ENCODE data around the gene GAL3ST2.

GAL3ST2 gene

DNA sequence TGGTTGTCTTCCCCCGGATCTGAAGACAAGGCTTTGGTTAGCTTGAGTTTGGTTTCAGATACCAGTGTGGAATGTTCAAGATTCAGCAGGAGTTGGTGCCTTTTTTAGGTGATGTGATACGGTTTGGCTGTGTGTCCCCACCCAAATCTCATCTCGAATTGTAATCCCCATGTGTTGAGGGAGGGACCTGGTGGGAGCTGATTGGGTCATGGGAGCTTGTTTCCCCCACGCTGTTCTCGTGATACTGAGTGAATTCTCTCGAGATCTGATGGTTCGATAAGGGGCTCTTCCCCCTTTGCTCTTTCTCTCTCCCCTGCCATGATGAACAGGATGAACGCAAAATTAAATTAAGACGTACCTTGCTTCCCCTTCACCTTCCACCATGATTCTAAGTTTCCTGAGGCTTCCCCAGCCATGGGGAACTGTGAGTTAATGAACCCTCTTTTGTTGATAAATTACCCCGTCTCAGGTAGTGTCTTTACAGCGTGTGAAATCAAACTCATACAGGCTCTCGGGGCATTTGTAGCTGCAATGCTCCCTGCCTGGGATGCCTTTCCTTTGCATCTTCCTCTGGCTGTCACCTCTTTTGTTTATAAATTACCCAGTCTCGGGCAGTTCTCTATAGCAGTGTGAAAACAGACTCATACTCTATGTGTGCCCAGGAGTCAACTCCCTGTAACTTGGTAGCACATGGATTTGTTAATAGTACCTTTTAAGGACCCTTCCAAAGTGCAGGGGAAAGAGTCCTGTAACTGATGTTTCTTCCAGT is 60.8 kb downstream of the GAL3ST2 start:
- in situ Hi-C loops (cut with MboI; ENCODE audit: low pct_unique_long_range_greater_than_20kb, low sequenced_read_pairs, unreplicated experiment): no loop called here
- no peak for DNase-seq (ENCODE audit: low spot score)
- TF ChIP-seq, protein P1, sequence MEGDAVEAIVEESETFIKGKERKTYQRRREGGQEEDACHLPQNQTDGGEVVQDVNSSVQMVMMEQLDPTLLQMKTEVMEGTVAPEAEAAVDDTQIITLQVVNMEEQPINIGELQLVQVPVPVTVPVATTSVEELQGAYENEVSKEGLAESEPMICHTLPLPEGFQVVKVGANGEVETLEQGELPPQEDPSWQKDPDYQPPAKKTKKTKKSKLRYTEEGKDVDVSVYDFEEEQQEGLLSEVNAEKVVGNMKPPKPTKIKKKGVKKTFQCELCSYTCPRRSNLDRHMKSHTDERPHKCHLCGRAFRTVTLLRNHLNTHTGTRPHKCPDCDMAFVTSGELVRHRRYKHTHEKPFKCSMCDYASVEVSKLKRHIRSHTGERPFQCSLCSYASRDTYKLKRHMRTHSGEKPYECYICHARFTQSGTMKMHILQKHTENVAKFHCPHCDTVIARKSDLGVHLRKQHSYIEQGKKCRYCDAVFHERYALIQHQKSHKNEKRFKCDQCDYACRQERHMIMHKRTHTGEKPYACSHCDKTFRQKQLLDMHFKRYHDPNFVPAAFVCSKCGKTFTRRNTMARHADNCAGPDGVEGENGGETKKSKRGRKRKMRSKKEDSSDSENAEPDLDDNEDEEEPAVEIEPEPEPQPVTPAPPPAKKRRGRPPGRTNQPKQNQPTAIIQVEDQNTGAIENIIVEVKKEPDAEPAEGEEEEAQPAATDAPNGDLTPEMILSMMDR (IDR thresholded peaks at IDR 0.05; ENCODE audit: extremely low read depth, insufficient read depth, missing control alignments): no peak

DNA sequence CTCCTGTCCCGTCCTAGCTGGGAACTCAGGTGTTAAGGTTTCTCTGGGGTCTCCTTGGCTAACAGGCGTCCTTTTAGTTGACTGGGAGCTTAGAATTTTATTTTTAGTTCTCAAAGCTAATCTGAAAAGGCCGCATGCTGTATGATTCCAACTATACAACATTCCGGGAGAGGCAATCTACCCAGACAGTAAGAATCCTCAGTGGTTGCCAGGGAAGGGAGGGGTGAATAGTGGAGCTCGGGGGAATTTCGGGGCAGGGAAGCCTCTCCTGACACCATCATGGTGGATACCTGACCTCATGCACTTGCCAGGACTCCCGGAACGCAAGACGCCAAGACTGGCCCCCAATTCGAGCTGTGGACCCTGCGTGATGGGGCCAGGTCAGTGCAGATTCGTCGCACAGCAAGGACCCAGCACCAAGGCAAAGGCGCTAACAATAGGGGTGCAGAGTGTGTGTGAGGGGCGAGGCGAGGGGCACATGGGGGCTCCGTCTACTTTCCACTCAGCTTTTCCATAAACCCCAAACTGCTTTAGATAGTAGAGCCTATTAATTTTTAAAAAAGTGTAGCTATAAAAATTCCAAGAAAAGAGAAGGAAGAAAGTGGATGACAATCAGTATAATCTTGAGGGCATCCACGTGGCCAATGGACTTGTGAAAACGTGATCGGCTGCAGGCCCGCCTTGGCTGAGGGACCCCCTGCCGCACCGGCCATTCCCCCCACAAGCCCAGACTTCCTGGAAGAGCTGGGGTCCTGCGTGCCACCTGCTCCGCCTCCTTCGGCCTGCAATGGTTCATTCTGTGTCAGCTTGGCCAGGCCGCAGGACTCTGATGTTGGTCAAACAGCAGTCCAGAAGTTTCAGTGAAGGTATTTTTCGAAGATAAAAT is 64.8 kb downstream of the GAL3ST2 start:
- in situ Hi-C loops (cut with MboI; ENCODE audit: low pct_unique_long_range_greater_than_20kb, low sequenced_read_pairs, unreplicated experiment): no loop called here
- TF ChIP-seq, protein P1 (IDR thresholded peaks at IDR 0.05; ENCODE audit: extremely low read depth, insufficient read depth, missing control alignments): no peak
- no peak for DNase-seq (ENCODE audit: low spot score)

DNA sequence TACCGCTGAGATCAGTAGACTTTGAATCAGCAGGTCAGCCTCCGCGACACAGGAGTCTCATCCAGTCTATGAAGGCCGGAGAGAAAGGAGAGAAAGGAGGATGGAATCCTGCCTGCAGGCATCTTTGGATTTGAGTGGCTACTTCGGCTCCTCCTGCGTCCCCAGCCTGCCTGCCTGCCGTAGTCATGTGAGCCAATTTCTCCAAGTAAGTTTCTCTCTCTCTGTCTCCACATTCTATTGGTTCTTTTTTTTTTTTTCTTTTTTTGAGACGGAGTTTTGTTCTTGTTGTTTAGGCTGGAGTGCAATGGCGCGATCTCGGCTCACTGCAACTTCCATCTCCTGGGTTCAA is 65.4 kb downstream of the GAL3ST2 start:
- TF ChIP-seq, protein P1 (IDR thresholded peaks at IDR 0.05; ENCODE audit: extremely low read depth, insufficient read depth, missing control alignments): no peak
- DNase-seq (ENCODE audit: low spot score): no peak
- in situ Hi-C loops (cut with MboI; ENCODE audit: low pct_unique_long_range_greater_than_20kb, low sequenced_read_pairs, unreplicated experiment): no loop called here

DNA sequence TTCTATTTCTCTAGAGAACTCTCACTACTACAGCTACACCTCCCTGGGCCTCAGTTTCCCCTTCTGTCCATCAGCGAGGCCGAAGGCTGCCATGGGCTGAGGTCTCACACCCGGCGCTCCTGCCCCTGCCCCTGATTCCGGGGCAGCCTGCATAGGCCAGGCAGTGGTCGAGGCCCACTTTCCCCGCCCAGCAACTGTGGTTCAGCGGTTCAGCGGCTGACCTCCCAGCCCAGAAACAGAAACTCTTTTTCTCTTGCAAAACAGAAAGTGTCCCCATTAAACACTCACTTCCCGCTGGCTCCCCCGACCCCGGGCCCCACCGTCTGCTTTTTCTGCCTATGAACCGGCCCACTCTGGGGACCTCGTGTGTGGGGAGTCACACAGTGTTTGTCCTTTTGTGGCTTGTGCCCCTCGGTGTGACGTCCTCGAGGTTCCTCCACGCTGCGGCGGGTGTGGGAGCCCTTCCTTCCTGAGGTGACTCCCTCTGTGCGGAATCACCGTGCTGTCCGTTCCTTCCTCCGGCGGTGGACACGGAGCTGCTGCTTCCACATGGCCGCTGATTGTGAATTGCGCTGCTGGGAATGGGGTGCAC is 66.1 kb downstream of the GAL3ST2 start:
- TF ChIP-seq, protein P1 (IDR thresholded peaks at IDR 0.05; ENCODE audit: extremely low read depth, insufficient read depth, missing control alignments): no peak
- in situ Hi-C loops (cut with MboI; ENCODE audit: low pct_unique_long_range_greater_than_20kb, low sequenced_read_pairs, unreplicated experiment): no loop called here
- DNase-seq (ENCODE audit: low spot score): peak; percentile 87

DNA sequence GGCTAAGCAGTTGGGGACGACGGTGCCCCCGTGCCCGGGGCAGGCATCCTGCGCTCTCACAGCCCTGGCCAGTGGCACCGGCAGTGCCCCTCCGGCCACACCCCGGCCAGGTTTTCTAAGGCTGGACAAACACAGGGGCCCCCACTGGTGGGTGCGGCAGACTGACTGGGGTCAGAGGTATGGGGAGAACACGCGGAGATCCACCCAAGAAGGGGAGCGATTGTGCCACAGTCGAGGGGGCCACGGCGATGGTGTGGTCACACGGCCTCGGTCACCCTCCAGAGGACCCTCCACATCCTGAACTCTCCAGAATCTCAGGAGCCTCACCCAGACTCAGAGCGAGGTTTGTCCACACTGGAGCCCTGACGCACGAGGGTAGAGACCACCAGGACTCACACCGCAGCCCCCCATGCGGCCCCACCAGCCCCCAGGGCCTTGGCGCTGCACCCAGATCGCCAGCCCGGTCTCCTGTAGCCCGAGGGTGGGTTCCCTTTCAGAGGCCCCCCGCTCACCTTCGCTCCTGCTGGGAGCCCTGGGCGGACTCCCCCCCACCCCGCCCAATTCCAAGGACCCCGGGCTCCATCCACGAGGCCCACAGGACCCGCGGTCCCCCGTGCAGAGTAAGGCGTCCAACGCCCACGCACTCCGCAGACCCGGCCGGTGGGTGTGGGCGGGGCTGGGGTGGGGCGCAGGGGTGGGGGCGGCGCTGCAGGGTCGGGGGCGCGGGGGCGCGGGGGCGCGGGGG is 66.9 kb downstream of the GAL3ST2 start:
- TF ChIP-seq, protein P1 (IDR thresholded peaks at IDR 0.05; ENCODE audit: extremely low read depth, insufficient read depth, missing control alignments): no peak
- in situ Hi-C loops (cut with MboI; ENCODE audit: low pct_unique_long_range_greater_than_20kb, low sequenced_read_pairs, unreplicated experiment): no loop called here
- DNase-seq (ENCODE audit: low spot score): peak; percentile 51

All from GM13977 (cell line).